Activated T-cell treated with anti-CD3 and anti-CD28 coated beads, Interleukin-2, amount 50 U/mL, for 24 hours (primary cell): Measurements from ENCODE around the gene LARGE1.

Experiments
- DNase-seq: peaks from one replicate; pipeline ENCODE4 v3.0.0-alpha.2; 2020
- H3K27ac Mint-ChIP-seq: 2 replicates; pipeline ENCODE4 v1.8.0; 2020; ENCODE audit warnings: mild to moderate bottlenecking, mixed read lengths
- H3K27me3 Mint-ChIP-seq: 2 replicates; pipeline ENCODE4 v1.8.0; 2020; ENCODE audit warnings: mixed read lengths
- H3K36me3 Mint-ChIP-seq: 2 replicates; pipeline ENCODE4 v1.8.0; 2020; ENCODE audit warnings: low read depth, mixed read lengths
- H3K4me1 Mint-ChIP-seq: 2 replicates; pipeline ENCODE4 v1.8.0; 2020; ENCODE audit warnings: low read depth, mixed read lengths
- H3K4me3 Mint-ChIP-seq: 2 replicates; pipeline ENCODE4 v1.8.0; 2020; ENCODE audit warnings: mild to moderate bottlenecking, moderate library complexity, mixed read lengths
- H3K9me3 Mint-ChIP-seq: 2 replicates; pipeline ENCODE4 v1.8.0; 2020; ENCODE audit warnings: mixed read lengths

Gene LARGE1

DNA sequence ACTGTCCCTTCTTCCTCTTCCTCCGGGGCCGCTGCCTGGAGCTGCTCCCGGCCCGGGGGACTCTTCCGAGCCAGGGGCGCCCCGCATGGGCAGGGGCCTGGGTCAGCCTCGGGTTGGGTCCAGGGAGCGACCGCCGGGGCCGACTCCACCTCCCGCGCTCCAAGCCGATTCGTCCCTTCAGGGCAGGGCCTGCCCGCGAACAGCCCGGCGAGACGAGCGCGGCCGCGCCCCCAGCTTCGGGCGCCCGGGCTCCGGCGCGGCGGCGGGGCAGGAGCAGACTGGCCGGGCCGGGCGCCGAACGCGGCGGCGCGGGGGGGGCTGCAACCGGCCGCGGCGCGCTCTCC, at the start of gene LARGE1:
Gene LARGE1 (minus strand): TSS at position 280 of the 344 bp plus-strand sequence.
- Mint-ChIP-seq H3K4me1 (peaks cover 20% of the 10 kb centered on the region), H3K36me3 (no peaks in the 10 kb centered on the region), H3K27ac (no peak within 1 kb of the TSS), H3K4me3 (peak within 1 kb of the TSS; percentile 60), H3K9me3 (no peaks in the 10 kb centered on the region), H3K27me3 (peaks cover 72% of the 10 kb centered on the region)
- peak; percentile 32 for DNase-seq

DNA sequence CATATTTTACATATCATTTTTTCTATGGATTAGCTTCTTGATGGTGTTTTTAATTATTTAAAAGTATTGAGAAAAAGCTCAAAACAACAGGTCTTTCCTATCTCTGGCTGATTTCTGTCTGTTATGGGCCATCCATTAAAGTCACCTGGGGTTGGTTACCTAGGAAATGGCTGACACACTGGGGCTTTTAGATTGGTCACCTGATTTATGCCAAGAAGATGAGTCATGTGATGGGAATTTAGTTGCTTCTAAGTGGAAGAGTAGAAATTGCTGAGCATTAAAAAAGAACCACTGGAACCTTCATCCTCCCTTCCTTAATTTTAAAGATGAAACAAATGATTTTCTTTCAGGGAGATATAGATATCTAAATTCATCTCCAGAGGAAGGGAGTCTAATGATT, 48.8 kb upstream of the LARGE1 start:
- H3K27ac Mint-ChIP-seq: no peak overlapping the region
- no peaks in the 10 kb centered on the region for H3K27me3 Mint-ChIP-seq
- H3K4me1 Mint-ChIP-seq: no peaks in the 10 kb centered on the region
- H3K9me3 Mint-ChIP-seq: no peaks in the 10 kb centered on the region
- no peak for DNase-seq
- H3K4me3 Mint-ChIP-seq: no peak overlapping the region
- no peaks in the 10 kb centered on the region for H3K36me3 Mint-ChIP-seq

DNA sequence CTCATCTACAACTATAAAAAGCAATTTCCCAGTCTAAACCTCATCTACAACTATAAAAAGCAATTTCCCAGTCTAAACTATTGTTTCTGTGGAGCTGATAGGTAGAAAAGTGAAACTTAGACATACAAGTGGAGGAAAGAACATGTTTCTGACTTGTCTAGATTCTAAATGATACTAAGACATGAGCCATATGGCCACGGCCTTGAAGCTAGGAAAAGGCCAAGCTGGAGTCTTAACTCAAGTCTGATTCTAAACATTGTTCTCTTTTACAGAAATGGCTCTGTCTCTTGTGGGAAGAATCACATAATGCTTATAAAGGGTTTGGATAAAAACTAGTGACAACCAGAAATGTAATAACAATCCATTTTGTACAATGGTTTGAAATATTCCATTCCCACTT, 43.8 kb upstream of the LARGE1 start:
- DNase-seq: no peak
- no peak overlapping the region for H3K4me3 Mint-ChIP-seq
- H3K9me3 Mint-ChIP-seq: peaks cover 4% of the 10 kb centered on the region
- no peaks in the 10 kb centered on the region for H3K4me1 Mint-ChIP-seq
- H3K27me3 Mint-ChIP-seq: no peaks in the 10 kb centered on the region
- H3K27ac Mint-ChIP-seq: no peak overlapping the region
- no peaks in the 10 kb centered on the region for H3K36me3 Mint-ChIP-seq

DNA sequence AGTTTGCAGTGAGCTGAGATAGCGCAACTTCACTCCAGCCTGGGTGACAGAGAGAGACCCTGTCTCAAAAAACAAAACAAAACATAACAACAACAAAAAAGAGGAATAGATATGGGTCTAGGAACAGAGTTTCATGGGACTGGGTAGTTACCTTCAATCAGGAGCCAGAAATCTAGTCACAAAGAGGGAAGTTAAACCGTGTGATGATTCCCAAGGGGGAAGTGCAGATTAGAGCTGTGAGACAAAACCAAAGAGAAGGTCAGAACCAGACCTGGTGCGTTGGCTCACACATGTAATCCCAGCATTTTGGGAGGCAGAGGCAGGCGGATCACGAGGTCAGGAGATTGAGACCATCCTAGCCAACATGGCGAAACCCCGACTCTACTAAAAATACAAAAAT, 42.1 kb upstream of the LARGE1 start:
- no peak for DNase-seq
- Mint-ChIP-seq H3K4me1 (no peaks in the 10 kb centered on the region), H3K9me3 (peaks cover 4% of the 10 kb centered on the region), H3K36me3 (no peaks in the 10 kb centered on the region), H3K27me3 (no peaks in the 10 kb centered on the region), H3K4me3 (no peak overlapping the region), H3K27ac (no peak overlapping the region)

DNA sequence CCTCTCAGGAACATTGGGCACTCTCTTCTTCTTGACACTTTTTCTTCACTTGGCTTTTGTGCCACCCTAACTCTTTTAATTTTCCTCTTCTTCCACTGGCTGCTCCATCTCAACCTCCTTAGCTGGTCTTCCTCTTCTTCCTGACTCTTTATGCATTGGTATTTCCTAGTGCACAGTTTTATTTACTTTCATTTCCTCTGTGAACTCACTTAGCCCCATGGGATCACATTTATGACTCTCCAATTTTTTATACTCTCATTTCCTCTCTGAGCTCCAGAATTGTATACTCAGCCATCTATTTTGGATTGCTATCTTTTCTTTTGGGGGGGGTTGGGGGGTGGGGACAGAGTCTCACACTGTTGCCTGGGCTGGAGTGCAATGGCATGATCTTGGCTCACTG, 38.5 kb upstream of the LARGE1 start:
- Mint-ChIP-seq H3K9me3 (peaks cover 4% of the 10 kb centered on the region), H3K27ac (no peak overlapping the region), H3K4me3 (no peak overlapping the region), H3K27me3 (no peaks in the 10 kb centered on the region), H3K4me1 (no peaks in the 10 kb centered on the region), H3K36me3 (no peaks in the 10 kb centered on the region)
- no peak for DNase-seq

DNA sequence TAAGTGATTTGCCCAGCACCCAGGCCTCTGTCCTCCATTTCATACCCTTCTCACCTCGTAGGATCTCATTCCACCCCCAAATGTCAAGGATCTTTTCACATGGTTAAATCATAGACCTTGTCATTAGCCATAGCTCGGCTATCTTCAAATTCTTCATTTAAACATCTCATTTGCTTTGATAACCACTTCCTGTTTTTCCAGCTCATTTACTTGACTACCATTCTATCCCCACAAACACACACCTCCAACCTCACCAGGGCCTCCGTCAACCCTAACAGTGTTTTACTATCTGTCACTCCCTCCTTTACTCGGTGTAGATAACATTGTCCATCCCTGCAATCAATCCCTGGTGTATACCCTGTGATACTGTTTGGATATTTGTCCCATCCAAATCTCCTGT, 36.8 kb upstream of the LARGE1 start:
- H3K9me3 Mint-ChIP-seq: peaks cover 4% of the 10 kb centered on the region
- H3K27ac Mint-ChIP-seq: no peak overlapping the region
- peaks cover 3% of the 10 kb centered on the region for H3K27me3 Mint-ChIP-seq
- DNase-seq: no peak
- no peaks in the 10 kb centered on the region for H3K36me3 Mint-ChIP-seq
- H3K4me3 Mint-ChIP-seq: no peak overlapping the region
- H3K4me1 Mint-ChIP-seq: no peaks in the 10 kb centered on the region

DNA sequence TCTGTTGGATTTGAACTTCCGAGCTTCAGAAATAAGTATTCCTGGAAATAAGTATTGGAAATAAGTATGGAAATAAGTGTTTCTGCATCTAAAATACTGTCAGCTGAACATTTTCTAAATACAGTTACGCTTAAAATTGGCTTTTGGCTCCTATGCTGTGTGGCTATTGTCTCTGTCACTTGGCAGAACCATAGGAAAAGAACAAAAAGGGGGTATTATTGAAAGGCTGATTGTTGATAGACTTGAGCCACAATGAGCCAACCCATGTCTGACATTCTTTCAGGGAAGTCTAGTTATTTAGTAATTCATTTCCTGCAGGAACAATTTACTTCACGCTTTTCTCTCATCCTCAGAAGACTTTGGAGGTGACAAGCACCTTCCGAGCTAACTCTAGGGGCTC, 32.5 kb upstream of the LARGE1 start:
- DNase-seq: no peak
- H3K36me3 Mint-ChIP-seq: no peaks in the 10 kb centered on the region
- H3K4me3 Mint-ChIP-seq: no peak overlapping the region
- H3K4me1 Mint-ChIP-seq: no peaks in the 10 kb centered on the region
- H3K27me3 Mint-ChIP-seq: peaks cover 5% of the 10 kb centered on the region
- peaks cover 4% of the 10 kb centered on the region for H3K9me3 Mint-ChIP-seq
- H3K27ac Mint-ChIP-seq: no peak overlapping the region

DNA sequence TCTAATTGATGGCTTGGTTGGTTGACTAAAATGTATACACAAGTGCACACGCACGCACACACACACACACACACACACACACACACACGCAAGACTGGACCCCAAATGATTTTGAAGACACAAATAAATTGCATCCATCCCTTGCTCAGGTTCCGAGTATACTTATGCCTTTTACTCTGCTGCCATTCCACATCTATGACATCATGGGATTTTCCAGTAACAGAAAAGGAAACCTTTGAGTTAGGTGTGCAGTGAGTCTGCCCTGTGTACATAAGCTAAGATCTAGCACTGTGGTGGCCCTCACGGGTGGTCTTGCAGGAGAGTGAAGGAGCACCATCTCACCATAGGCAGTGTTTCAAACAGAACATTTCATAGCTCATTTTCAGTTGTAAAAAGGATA, 20.5 kb upstream of the LARGE1 start:
- peaks cover 12% of the 10 kb centered on the region for H3K9me3 Mint-ChIP-seq
- H3K4me3 Mint-ChIP-seq: no peak overlapping the region
- H3K4me1 Mint-ChIP-seq: no peaks in the 10 kb centered on the region
- no peak for DNase-seq
- no peak overlapping the region for H3K27ac Mint-ChIP-seq
- no peaks in the 10 kb centered on the region for H3K27me3 Mint-ChIP-seq
- no peaks in the 10 kb centered on the region for H3K36me3 Mint-ChIP-seq

DNA sequence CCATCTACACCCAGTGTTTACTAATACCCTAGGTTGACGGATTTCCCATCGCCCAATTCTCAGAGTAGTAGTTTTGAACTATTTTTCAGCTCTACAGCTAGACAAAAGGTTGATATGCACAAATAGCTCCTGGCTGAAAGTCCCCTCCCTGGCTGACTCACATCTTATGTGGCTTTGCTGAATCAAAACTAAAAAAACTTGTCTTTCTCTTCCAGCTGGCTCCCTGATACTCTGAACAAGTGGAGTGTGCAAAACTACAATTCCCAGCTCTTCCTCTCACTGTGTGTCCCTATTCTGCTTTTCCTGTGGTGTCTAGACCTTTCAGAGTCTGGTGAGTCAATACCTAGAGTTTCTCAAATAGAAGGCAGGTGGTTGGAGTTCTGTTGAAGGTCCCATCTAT, 12.7 kb upstream of the LARGE1 start:
- Mint-ChIP-seq H3K27ac (no peak overlapping the region), H3K4me1 (no peaks in the 10 kb centered on the region), H3K4me3 (no peak overlapping the region), H3K9me3 (no peaks in the 10 kb centered on the region), H3K36me3 (no peaks in the 10 kb centered on the region), H3K27me3 (peaks cover 8% of the 10 kb centered on the region)
- DNase-seq: no peak

DNA sequence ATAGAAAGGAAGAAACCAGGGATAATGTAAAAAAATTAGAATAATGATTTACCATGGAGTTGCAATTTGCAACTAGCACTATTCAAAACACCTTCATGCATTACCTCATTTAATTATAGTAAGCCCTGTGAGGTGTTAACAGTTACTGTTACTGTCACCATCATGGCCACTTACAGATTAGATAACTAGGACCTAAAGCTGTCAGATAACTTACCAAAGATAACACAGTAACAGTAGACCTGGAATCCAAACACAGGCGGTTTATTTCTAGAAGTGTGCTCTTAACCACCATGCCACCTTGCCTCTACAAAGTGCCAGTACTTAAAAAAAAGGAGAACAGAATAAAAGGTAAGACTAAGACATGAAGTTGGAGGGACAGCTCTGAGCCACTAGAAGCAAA, 11.1 kb upstream of the LARGE1 start:
- no peaks in the 10 kb centered on the region for H3K4me1 Mint-ChIP-seq
- H3K36me3 Mint-ChIP-seq: no peaks in the 10 kb centered on the region
- no peak overlapping the region for H3K4me3 Mint-ChIP-seq
- H3K27me3 Mint-ChIP-seq: peaks cover 17% of the 10 kb centered on the region
- H3K9me3 Mint-ChIP-seq: no peaks in the 10 kb centered on the region
- no peak for DNase-seq
- H3K27ac Mint-ChIP-seq: no peak overlapping the region

DNA sequence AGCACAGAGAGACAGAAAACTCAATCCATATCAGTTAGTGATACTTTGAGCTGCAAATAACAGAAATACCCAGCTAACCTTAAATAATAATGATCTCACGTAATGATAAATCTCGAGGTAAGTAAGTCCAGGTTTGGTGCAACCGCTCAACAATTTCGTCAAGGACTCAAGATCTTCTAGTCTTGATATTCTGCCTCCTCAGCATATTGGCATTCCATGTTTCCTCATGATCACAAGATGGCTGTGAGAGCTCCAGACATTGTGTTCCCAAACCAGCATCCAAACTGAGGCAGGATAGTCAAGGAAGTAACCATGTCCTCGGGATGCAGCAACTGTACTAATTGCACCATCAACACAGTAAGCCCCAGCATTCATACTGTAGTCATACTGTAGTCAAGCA, 7.5 kb upstream of the LARGE1 start:
- Mint-ChIP-seq H3K4me1 (peaks cover 5% of the 10 kb centered on the region), H3K4me3 (no peak overlapping the region), H3K27me3 (peaks cover 49% of the 10 kb centered on the region), H3K27ac (no peak overlapping the region), H3K9me3 (no peaks in the 10 kb centered on the region), H3K36me3 (no peaks in the 10 kb centered on the region)
- DNase-seq: no peak

DNA sequence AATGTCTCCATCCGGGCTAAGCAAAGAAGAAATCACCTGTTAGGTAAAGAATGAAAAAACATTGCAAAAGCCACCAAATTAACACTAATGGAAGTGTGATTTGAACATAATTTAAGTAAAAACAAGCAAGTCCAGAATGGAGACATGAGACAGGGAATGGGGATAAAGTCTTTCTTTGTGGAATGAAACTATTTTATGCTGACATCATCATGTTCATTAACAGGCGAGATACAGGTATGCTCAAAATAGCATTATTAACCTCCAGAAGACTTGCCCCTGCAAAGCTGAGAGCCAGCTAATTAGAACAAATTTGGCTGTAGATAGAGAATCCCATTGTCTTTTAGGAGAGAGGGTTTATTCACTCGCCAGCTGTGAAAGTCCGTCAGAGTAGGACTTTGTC, 4.9 kb upstream of the LARGE1 start:
- H3K27me3 Mint-ChIP-seq: peaks cover 60% of the 10 kb centered on the region
- H3K36me3 Mint-ChIP-seq: no peaks in the 10 kb centered on the region
- no peak overlapping the region for H3K27ac Mint-ChIP-seq
- no peak overlapping the region for H3K4me3 Mint-ChIP-seq
- H3K4me1 Mint-ChIP-seq: peaks cover 16% of the 10 kb centered on the region
- DNase-seq: no peak
- H3K9me3 Mint-ChIP-seq: no peaks in the 10 kb centered on the region

DNA sequence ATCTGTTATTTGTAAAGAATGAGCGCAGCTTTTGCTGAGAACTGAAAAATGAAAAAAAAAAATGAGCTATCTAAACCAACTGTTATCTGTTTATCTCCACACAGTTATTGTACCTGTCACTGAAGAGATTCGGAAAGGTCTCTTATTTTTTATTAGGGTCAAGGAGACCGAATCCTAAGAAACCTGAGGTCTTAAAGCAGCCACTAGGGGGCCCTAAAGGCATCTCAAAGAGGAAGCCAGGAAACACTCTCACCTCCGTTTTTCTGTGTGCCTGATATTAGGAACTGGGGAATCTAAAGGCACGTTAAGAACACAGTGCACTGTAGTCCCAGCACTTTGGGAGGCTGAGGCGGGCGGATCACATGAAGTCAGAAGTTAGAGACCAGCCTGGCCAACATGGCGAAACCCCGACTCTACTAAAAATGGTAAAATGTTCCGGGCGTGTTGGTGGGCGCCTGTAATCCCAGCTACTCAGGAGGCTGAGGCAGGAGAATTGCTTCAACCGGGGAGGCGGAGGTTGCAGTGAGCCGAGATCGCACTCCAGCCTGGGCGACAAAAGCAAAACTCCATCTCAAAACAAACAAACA, 3.5 kb upstream of the LARGE1 start:
- Mint-ChIP-seq H3K4me1 (peaks cover 20% of the 10 kb centered on the region), H3K27me3 (peaks cover 65% of the 10 kb centered on the region), H3K4me3 (no peak overlapping the region), H3K36me3 (no peaks in the 10 kb centered on the region), H3K9me3 (no peaks in the 10 kb centered on the region), H3K27ac (no peak overlapping the region)
- DNase-seq: no peak

DNA sequence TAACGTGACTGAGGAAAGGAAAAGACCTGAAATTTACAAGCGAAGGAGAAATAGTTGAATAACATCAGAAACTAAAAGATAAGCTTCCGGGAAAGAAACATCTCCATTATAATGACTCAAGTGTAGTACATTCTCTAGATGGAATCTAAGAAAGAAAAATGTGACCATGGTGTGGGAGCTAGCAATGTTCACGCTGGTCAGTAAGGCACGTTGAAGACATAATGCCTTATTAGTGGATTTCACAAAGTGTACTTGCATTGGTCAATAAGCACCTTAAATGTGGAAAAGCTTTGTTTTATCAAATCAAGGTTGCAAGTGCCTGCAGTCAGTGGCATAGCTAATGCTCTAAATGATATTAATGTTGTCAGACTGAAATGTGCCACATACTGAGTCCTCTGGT, 2.8 kb upstream of the LARGE1 start:
- peaks cover 20% of the 10 kb centered on the region for H3K4me1 Mint-ChIP-seq

DNA sequence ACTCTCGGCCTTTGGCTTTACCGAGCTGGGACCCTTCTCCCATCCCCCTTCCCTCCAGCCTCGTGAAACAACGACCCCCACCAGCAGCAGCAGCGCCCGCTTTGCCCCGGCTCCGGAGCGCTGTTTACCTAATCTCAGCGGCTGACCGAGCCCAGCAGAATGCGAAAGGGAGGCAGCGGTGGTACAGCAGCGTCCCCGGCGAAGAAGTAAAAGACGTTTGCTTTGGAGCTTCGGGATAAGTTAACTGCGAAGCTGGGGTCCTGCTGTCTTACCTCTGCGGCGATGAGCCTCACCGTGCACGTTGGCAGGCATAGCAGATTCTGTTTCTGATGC, 2.0 kb upstream of the LARGE1 start:
- Mint-ChIP-seq H3K4me3 (peak overlapping the region; percentile 55), H3K27me3 (peaks cover 73% of the 10 kb centered on the region), H3K36me3 (no peaks in the 10 kb centered on the region), H3K4me1 (peaks cover 20% of the 10 kb centered on the region), H3K9me3 (no peaks in the 10 kb centered on the region), H3K27ac (no peak overlapping the region)
- DNase-seq: peak; percentile 30

More for the DNA sequence above, 2.8 kb upstream of the LARGE1 start:
- no peak for DNase-seq
- no peak overlapping the region for H3K27ac Mint-ChIP-seq
- peak overlapping the region; percentile 55 for H3K4me3 Mint-ChIP-seq
- H3K36me3 Mint-ChIP-seq: no peaks in the 10 kb centered on the region
- H3K9me3 Mint-ChIP-seq: no peaks in the 10 kb centered on the region
- H3K27me3 Mint-ChIP-seq: peaks cover 69% of the 10 kb centered on the region
